ENCODE data around the gene KBTBD6.
"Not testable (repeated sequence)": the region's sequence is repeated elsewhere in the genome, so short reads cannot be mapped to it uniquely, and the experiment has no call there.

KBTBD6 gene

DNA sequence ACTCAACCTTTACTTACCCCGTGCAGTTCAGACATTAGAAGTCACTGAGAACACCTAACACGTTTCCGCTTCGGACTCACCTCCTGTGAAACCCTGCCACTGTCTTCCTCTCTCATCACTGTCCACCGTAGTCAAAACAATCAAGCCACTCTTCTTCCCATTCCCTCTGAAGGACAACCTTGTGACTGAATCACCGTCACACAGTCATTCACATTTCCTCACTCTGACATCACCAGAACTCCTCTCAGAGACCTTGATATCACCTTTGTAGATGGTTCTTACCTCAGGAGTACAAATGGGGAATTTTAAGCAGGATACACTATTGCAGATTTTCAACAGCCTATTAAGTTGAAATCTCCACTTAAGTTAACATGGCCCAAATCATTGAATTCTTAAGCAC lies 1.3 kb upstream of the KBTBD6 start:
- no peak for DNase-seq (ENCODE audit: low read depth)

DNA sequence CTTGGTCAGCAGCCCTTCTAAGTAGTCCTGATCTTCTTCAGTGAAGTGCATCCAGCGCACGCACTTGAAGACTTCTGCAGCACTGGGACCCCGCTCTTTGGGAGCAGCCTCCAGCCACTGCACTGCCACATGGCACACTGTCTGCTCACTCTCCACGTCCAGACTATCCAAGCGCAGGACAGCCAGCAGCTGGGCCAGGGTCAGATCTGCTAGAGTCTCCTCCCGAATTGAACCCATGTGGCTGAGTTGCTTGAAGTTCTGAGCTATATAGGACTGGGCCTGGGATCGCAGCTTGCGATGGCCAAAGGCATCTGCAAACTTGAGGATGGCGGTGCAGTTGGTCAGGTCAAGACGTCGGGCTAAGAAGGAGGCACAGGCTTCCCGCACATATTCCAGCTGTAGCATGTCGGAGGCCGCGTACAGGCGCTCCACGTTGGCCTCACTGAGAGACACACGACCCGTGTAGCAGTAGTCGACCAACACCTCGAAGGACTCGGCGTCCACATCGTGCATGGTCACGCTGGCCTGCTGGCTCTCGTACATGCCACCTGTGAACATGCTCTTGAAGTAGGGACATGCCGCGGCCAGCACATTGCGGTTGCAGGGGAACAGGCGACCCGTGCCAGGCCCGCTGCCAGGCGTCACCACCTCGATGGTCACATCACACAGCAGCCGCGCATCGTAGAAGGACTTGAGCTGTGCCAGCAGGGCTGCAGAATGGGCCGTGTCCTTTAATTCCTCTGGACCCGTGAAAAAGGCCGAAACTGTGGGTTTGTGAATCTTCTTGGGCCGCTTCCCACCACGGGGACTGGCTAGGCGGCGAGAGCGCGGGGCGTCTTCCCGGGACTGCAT lies 716 bp downstream of the KBTBD6 start:
- not testable (repeated sequence) for DNase-seq (ENCODE audit: low read depth)

DNA sequence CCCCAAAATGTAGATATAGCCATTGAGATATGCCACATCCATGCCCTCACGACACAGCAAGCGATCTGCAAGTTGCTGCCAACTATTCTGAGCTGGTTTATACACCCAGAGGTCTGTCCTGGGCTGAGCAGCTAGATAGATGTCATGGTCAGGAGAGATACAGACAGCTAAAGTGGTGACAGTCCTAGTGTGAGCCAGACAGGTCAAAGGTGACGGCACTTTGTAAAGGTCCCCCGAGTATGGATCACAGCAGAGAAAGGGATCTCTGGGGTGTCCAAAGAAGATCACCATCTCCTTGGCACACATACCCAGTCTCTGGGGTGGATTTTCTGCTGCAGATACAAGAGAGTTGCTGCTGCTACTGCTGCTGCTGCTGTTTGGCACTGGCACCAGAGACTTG lies 1.4 kb downstream of the KBTBD6 start:
- DNase-seq (ENCODE audit: low read depth): not testable (repeated sequence)

DNA sequence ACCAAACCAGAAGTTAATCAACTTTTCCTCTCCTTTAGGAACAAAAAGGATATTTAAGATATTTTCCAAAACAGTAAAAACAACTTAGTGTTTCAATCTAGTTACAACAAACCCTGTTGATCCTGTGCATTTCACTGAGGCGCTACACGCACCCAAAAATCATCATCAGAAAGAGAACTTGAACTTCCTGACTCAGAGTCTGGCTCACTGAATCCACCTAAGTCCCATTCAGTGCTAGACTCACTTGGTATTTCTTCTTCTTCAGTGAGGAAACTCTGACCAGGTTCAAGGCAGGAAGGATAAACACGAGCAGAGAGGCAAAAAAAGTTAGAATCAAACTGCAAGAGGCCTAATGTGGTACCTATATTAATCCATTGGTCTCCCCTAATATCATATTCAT lies 2.2 kb downstream of the KBTBD6 start:
- DNase-seq (ENCODE audit: low read depth): no peak

DNA sequence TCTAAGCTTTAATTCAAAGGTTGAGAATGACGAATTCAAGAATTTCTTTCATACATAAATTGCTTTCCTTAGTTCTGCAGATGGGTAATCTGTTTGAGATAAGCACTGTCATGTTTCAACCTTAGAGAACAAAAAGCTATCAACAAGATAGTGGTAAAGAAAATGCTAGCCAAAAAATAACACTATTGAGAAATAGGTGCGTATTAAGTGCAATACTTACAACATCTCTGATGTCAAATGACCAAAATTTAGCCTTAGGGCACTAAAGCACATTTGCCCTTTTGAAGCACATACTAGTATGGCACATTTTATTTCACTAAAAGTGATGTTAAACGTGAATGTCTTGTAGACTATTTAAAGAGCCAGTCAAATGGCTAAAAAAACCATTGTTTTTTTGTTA lies 4.9 kb downstream of the KBTBD6 start:
- DNase-seq (ENCODE audit: low read depth): no peak

- no peak for DNase-seq (ENCODE audit: low read depth)
These were observed 9.8 kb downstream of the KBTBD6 start for GRCh38 chr13:41122838-41123237.

DNA sequence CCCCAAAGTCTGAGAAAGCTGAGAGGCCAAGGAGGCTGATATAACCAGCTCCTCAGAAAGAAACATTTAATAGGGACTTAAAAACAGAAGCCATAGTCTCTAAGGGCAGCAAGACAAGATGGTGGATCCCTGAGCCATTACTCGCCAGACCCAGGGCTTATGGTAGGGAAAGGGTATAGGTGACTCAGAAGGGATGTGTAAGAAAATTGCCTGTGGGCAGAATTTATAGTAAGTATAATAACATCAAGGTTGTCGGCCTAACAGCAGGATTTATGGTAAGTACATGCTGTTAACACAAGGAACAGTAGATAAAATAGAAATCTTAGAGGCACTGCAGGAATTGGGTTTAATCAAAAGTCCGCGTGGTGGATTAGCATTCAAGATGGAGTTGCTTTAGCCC lies 14.7 kb downstream of the KBTBD6 start:
- no peak for DNase-seq (ENCODE audit: low read depth)

DNA sequence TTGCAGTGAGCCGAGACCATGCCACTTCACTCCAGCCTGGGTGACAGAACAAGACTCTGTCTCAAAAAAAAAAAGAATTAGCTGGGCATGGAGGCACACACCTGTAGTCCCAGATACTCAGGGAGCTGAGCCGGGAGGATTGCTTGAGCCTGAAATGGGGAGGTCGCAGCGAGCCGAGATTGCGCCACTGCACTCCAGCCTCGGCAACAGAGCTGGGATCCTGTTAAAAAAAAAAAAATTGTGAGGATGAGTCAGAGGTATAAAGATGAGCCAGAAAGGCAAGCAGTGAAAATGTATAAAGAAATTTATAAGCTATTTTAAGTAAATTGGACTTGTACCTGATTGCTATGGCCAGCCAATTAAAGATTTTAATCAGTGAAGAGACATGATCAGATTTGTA lies 21.1 kb downstream of the KBTBD6 start:
- no peak for DNase-seq (ENCODE audit: low read depth)

DNA sequence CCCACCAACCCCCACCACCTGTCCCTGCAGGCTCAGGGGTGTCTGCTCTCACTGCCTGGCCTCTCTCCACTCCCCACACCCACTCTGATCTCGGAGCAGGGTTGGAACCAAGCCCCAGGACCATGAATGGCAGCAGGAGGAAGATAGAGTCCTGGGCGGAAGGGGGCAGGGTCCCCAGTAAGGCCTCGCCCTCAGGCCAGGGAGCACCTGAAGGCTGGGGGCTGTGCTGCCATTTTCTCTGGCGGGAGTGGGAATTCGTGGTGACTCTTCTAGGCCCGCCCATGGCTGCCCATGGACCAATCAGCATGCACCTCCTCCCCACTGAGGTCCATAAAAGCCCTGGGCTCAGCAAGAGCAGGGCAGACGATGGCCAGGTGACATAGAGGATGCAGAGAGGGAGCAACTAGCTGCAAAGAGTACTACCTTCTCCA lies 25.0 kb downstream of the KBTBD6 start:
- no peak for DNase-seq (ENCODE audit: low read depth)

GRCh38 chr13:41107104-41107571 lies 25.5 kb downstream of the KBTBD6 start:
- no peak for DNase-seq (ENCODE audit: low read depth)

DNA sequence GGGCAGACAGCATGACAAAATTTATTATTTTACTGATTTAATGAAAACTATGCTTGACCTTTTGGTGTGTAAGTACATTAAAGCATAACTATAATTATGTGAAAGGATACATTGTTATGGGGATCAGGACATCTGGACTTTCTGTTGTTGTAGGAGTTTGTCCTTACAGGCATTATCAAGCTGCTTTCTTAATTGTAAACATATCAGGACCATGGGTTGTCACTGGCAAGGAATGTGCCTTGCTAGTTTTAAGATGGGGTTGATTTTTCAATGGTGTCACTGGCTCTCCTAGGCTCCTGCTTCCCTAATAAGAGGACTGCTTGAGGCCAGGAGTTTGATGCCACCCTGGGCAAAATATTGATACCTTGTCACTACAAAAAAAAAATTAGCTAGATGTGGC lies 32.6 kb downstream of the KBTBD6 start:
- DNase-seq (ENCODE audit: low read depth): no peak

DNA sequence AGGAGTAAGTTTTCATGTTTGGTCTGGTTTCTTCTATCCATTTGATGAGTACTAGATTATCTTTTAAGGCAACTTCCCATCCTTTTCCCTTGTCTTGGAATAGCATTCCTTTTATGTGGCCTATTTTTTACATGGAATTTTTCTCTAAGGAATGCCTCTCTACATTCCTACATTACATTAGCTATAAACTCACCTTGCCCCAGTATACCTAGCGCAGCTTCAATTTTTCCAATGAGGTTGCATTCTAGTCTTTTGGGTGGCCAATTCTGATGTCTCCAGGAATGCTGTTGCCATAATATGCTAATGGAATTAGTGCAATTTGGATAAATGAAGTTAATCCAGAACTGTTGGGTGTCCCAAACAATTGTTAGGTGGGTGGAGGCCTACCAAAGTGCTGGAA lies 33.8 kb downstream of the KBTBD6 start:
- no peak for DNase-seq (ENCODE audit: low read depth)

DNA sequence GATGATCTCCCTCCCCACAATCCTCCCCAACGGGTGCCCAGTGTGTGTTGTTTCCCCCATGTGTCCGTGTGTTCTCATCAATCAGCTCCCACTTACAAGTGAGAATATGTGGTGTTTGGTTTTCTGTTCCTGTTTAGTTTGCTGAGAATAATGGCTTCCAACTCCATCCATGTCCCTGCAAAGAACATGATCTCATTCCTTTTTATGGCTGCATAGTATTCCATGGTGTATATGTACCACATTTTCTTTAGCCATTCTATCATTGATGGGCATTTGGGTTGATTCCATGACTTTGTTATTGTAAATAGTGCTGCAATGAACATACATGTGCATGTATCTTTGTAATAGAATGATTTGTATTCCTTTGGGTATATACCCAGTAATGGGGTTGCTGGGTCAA lies 36.9 kb downstream of the KBTBD6 start:
- not testable (repeated sequence) for DNase-seq (ENCODE audit: low read depth)

- DNase-seq (ENCODE audit: low read depth): no peak
These were observed 46.5 kb downstream of the KBTBD6 start for GRCh38 chr13:41085961-41086585.

GRCh38 chr13:41079725-41080124 lies 52.9 kb downstream of the KBTBD6 start:
- no peak for DNase-seq (ENCODE audit: low read depth)

Measured in stromal cell of bone marrow (primary cell).